ENCODE measurements around the gene RNF4.

DNA sequence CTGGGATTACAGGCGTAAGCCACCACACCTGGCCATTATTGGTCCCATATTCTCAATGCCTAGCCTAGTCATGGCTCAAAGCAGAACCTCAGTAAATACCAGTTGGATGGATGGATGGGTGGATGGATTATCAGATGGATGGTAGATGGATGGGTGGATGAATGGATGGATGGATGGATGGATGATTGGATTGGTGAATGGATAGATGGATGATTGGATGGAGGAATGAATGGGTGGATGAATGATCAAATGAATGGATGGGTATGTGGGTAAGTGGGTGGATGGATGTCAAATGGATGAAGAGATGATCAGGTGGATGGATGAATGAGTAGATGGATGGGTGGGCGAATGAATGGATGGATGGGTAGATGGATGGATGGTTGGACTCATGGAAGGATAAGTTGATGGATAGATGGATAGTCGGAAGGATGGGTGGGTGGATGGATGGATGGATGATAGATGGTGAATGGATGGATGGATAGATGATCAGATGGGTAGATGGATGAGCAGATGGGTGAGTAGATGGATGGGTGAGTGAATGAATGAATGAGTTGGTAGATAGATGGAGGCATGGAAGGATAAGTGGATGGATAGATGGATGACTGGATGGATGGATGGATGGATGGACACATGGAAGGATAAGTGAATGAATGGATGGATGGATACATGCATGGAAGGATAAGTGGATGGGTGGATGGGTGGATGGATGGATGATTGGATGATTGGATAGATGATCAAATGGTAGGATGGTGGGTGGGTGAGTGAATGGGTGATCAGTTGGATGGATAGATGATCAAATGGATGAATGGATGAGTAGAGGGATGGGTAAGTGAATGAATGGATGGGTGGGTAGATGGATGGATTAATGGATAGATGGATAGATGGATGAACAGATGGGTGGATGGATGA lies 22.0 kb upstream of the RNF4 start:
- TF ChIP-seq CTCF (conservative IDR thresholded peaks at IDR 0.05 in 1 of 2, IDR thresholded peaks at IDR 0.05 in 1 of 2; ENCODE audit: low read depth in 1 of 2, low read length in 2 of 2) (no peak), EZH2 (IDR thresholded peaks at IDR 0.05; ENCODE audit: low read length, missing control alignments) (no peak)

Measured in fibroblast of lung (primary cell).